DND-41 (cell line): Measurements from ENCODE around the gene FUS.
"Not testable (repeated sequence)": the region's sequence is repeated elsewhere in the genome, so short reads cannot be mapped to it uniquely, and the experiment has no call there.

ENCODE experiments used
- ATAC-seq: fragments of 200-7000 bp; cut with Tn5 transposase; 3 replicates; pipeline ENCODE4 v1.9.1; 2021; ENCODE audit warnings: low read depth; ENCODE audit not compliant: insufficient read depth
- DNase-seq: peaks from one replicate; pipeline ENCODE4 v3.0.0-alpha.2; 2020
- H2AFZ ChIP-seq: 2 replicates; pipeline ENCODE4 v1.6.0; 2012; ENCODE audit warnings: low read depth, low read length
- H3K27ac ChIP-seq: 2 replicates; pipeline ENCODE4 v1.5.1; 2012; ENCODE audit warnings: low read length, inconsistent platforms
- H3K27me3 ChIP-seq: fragments of 200-600 bp; sonication (generic); 2 replicates; pipeline ENCODE4 v1.6.0; 2012; ENCODE audit warnings: low read length, mild to moderate bottlenecking, inconsistent platforms; ENCODE audit not compliant: insufficient read depth, poor library complexity
- H3K36me3 ChIP-seq: 2 replicates; pipeline ENCODE4 v1.5.1; 2012; ENCODE audit warnings: low read length, inconsistent platforms; ENCODE audit not compliant: insufficient read depth
- H3K4me1 ChIP-seq: 2 replicates; pipeline ENCODE4 v1.5.1; 2012; ENCODE audit warnings: mild to moderate bottlenecking, low read length; ENCODE audit not compliant: insufficient read depth
- H3K4me2 ChIP-seq: 2 replicates; pipeline ENCODE4 v1.6.0; 2012; ENCODE audit warnings: mild to moderate bottlenecking, moderate library complexity, low read length, inconsistent platforms; ENCODE audit not compliant: insufficient read depth
- H3K4me3 ChIP-seq, 2 experiments: fragments of 200-600 bp in 1 of 2; shearing (Covaris generic) in 1 of 2; 2 replicates each; pipeline ENCODE4 v1.5.1; 2012 to 2016; ENCODE audit warnings: inconsistent platforms in 2 of 2, low read length in 2 of 2, mild to moderate bottlenecking in 2 of 2, low read depth in 1 of 2, moderate library complexity in 1 of 2
- H3K79me2 ChIP-seq: 2 replicates; pipeline ENCODE4 v1.6.0; 2012; ENCODE audit warnings: low read length, inconsistent platforms; ENCODE audit not compliant: insufficient read depth
- H3K9ac ChIP-seq: 2 replicates; pipeline ENCODE4 v1.6.0; 2012; ENCODE audit warnings: low read depth, mild to moderate bottlenecking, inconsistent platforms, low read length, moderate library complexity
- H3K9me3 ChIP-seq: 2 replicates; pipeline ENCODE4 v1.5.1; 2012; ENCODE audit warnings: low read length, moderate library complexity, mild to moderate bottlenecking, inconsistent platforms; ENCODE audit not compliant: insufficient read depth, severe bottlenecking
- H4K20me1 ChIP-seq: 2 replicates; pipeline ENCODE4 v1.6.0; 2012; ENCODE audit warnings: low read length; ENCODE audit not compliant: insufficient read depth
- CTCF ChIP-seq: IDR thresholded peaks from 2 replicates; pipeline ENCODE4 v1.5.1; 2012; ENCODE audit warnings: borderline replicate concordance, low read length, moderate library complexity, mild to moderate bottlenecking; ENCODE audit not compliant: poor library complexity, severe bottlenecking; ENCODE audit errors: extremely low read depth
- EZH2 ChIP-seq: IDR thresholded peaks from 3 replicates; pipeline ENCODE4 v1.6.1; 2012; ENCODE audit warnings: borderline replicate concordance, low read depth, mild to moderate bottlenecking, moderate library complexity, low read length, inconsistent platforms; ENCODE audit not compliant: severe bottlenecking

The FUS gene

GRCh38 chr16:31199430-31200041 lies 19.6 kb downstream of the FUS start:
- Histone ChIP-seq H3K9me3 (no peaks in the 10 kb centered on the region), H3K4me1 (peaks cover 26% of the 10 kb centered on the region), H3K79me2 (peaks cover 6% of the 10 kb centered on the region; the same call in 1 of the 2 replicates), H3K9ac (no peak overlapping the region), H3K27ac (no peak overlapping the region), H3K4me2 (no peak overlapping the region), H3K4me3 (no peak overlapping the region), H4K20me1 (peaks cover 37% of the 10 kb centered on the region; the same call in 1 of the 2 replicates), H3K36me3 (peaks cover 30% of the 10 kb centered on the region), H2AFZ (no peak overlapping the region), H3K27me3 (peaks cover 12% of the 10 kb centered on the region)
- TF ChIP-seq EZH2, result no peak
- TF ChIP-seq CTCF, result no peak
- DNase-seq (no peak), ATAC-seq (no peak)

- not testable (repeated sequence) for H3K27ac ChIP-seq, H3K79me2 ChIP-seq, H3K9me3 ChIP-seq, H3K4me2 ChIP-seq, H3K9ac ChIP-seq, DNase-seq, H2AFZ ChIP-seq, H3K4me3 ChIP-seq, ATAC-seq
- Histone ChIP-seq H4K20me1 (peaks cover 31% of the 10 kb centered on the region; the same call in 1 of the 2 replicates), H3K4me1 (peaks cover 26% of the 10 kb centered on the region), H3K27me3 (peaks cover 12% of the 10 kb centered on the region), H3K36me3 (peaks cover 25% of the 10 kb centered on the region)
Measured at GRCh38 chr16:31200111-31200510, 20.2 kb downstream of the FUS start.

- Histone ChIP-seq H3K27me3 (peaks cover 12% of the 10 kb centered on the region), H3K27ac (peak overlapping the region; percentile 71), H3K4me1 (peaks cover 26% of the 10 kb centered on the region), H3K79me2 (peaks cover 6% of the 10 kb centered on the region; the same call in 1 of the 2 replicates), H3K9ac (peak overlapping the region; percentile 83), H4K20me1 (peaks cover 23% of the 10 kb centered on the region; the same call in 1 of the 2 replicates), H3K9me3 (no peaks in the 10 kb centered on the region), H3K36me3 (peaks cover 16% of the 10 kb centered on the region), H3K4me3 (peak overlapping the region in 1 of 2 experiments; percentile 90; a peak in 2 of 4 replicates), H3K4me2 (peak overlapping the region; percentile 96), H2AFZ (no peak overlapping the region)
- ATAC-seq (peak; percentile 20; the same call in 2 of the 3 replicates), DNase-seq (peak; percentile 51)
- peak; percentile 23 for TF ChIP-seq CTCF
- no peak for TF ChIP-seq EZH2
Measured at GRCh38 chr16:31200821-31201568, 21.1 kb downstream of the FUS start.
